ENCODE measurements around the gene RBM33.

RBM33 gene

DNA sequence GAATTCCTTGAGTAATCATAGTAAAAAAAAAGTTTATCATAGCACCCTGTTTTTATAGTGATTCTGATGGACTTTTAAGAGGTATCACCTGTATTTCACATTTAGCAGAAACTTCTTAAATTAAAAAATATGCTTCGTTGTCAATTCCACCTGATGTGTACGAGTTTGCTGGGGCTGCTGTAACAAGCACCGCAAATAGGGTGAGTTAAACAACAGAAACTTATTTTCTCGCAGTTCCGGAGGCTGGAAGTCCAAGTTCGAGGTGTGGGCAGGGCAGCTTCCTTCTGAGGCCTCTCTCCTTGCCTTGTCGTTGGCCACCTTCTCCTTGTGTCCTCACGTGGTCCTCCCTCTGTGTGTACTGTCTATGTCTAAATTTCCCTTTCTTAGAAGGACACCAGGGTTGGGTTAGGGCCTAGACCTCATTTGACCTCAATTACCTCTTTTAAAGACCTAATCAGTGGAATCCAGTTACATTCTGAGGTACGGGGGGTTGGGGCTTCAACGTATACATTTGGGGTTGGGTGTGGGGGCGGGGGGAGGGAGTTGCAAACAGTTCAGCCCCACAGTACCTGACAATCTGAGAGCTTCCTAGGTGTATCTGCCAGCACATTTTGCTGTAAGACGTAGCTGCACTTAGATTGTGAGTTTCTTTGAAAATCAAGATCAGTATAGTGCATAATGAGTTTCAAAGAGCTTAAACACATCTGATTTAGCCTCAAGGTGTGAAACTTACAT, 72.7 kb downstream of the RBM33 start:
- ChIA-PET CTCF (interaction anchor here (1.1 to 2.1 kb wide), 4 partner anchors 9 to 119 kb away, joined by 3 to 14 read pairs (median 4); no protein-coding TSS in a partner anchor), POLR2A (no interaction called here)
- TF ChIP-seq, protein P1, sequence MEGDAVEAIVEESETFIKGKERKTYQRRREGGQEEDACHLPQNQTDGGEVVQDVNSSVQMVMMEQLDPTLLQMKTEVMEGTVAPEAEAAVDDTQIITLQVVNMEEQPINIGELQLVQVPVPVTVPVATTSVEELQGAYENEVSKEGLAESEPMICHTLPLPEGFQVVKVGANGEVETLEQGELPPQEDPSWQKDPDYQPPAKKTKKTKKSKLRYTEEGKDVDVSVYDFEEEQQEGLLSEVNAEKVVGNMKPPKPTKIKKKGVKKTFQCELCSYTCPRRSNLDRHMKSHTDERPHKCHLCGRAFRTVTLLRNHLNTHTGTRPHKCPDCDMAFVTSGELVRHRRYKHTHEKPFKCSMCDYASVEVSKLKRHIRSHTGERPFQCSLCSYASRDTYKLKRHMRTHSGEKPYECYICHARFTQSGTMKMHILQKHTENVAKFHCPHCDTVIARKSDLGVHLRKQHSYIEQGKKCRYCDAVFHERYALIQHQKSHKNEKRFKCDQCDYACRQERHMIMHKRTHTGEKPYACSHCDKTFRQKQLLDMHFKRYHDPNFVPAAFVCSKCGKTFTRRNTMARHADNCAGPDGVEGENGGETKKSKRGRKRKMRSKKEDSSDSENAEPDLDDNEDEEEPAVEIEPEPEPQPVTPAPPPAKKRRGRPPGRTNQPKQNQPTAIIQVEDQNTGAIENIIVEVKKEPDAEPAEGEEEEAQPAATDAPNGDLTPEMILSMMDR (IDR thresholded peaks at IDR 0.05; ENCODE audit: control extremely low read depth, extremely low read depth, low read depth, missing control alignments): no peak
- DNase-seq (ENCODE audit: extremely low spot score): no peak

- TF ChIP-seq, protein P1 (IDR thresholded peaks at IDR 0.05; ENCODE audit: control extremely low read depth, extremely low read depth, low read depth, missing control alignments): no peak
- DNase-seq (ENCODE audit: extremely low spot score): no peak
- CTCF ChIA-PET: interaction anchor here (1.0 to 1.6 kb wide), 4 partner anchors 11 to 122 kb away, joined by 3 to 6 read pairs (median 4); no protein-coding TSS in a partner anchor
- POLR2A ChIA-PET: interaction anchor here (0.5 kb wide), 1 partner anchor 11 kb away, joined by 3 read pairs; no protein-coding TSS in a partner anchor
Measured at GRCh38 chr7:155721056-155721455, 76.6 kb downstream of the RBM33 start.

DNA sequence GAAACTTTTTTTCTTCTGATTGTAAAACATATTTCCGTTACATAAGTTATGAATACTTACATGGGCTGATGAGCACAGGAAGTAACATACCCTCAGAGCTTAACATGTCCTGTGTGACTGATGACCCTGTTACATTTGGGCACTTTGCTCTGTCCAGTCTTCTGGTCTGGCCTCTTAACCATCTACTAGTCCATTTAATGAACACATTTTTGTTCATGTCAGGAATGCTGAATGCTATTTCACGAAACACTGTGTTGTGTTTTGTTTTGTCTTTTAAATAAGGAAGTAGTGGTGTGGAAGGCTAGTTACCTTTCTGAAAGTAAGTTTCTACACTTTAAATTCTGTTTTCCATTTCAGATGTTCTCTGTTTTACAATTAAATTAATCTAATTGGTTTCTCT, 77.7 kb downstream of the RBM33 start:
- DNase-seq (ENCODE audit: extremely low spot score): no peak
- CTCF ChIA-PET: interaction anchor here (1.6 to 2.2 kb wide), 2 partner anchors 39 to 123 kb away, joined by 3 to 12 read pairs; no protein-coding TSS in a partner anchor

GRCh38 chr7:155722936-155723335, 78.5 kb downstream of the RBM33 start:
- CTCF ChIA-PET: interaction anchor here (1.2 to 2.2 kb wide), 8 partner anchors 11 to 124 kb away, joined by 3 to 12 read pairs (median 4); no protein-coding TSS in a partner anchor
- POLR2A ChIA-PET: no interaction called here
- no peak for DNase-seq (ENCODE audit: extremely low spot score)
- TF ChIP-seq, protein P1 (IDR thresholded peaks at IDR 0.05; ENCODE audit: control extremely low read depth, extremely low read depth, low read depth, missing control alignments): no peak

More for the DNA sequence above, 77.7 kb downstream of the RBM33 start:
- TF ChIP-seq, protein P1 (IDR thresholded peaks at IDR 0.05; ENCODE audit: control extremely low read depth, extremely low read depth, low read depth, missing control alignments): no peak
- POLR2A ChIA-PET: no interaction called here

DNA sequence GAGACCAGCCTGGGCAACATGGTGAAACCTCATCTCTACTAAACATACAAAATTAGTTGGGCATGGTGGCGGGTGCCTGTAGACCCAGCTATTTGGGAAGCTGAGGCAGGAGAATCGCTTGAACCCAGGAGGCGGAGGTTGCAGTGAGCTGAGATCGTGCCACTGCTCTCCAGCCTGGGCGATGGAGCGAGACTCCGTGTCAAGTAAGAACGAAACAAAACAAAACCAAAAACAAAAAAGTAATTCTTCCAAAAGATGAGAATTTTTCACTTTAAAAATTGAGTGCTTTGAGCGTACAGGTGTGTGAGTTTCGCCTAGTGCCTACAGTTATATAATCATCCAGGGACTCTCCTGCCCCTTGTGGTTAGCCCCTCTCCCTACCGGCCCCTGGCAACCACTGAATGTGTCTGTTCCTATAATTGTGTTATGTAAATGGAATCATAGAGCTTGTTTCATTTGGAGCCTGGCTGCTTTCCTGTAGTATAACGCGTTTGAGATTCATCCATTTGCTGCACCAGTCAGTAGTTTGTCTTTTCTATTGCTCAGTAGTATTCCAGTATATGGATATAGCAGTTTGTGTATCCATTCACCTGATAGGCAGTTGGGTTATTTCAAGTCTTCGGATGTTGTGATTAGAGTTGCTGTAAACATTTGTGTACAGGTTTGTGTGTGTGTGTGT, 80.0 kb downstream of the RBM33 start:
- no peak for DNase-seq (ENCODE audit: extremely low spot score)
- ChIA-PET CTCF (interaction anchor here (0.9 to 2.2 kb wide), 13 partner anchors 9 to 813 kb away, joined by 3 to 7 read pairs (median 3); partner anchors contain the start of gene RBM33), POLR2A (interaction anchor here (0.6 to 1.0 kb wide), 2 partner anchors 61 to 111 kb away, joined by 3 to 5 read pairs; no protein-coding TSS in a partner anchor)
- TF ChIP-seq, protein P1 (IDR thresholded peaks at IDR 0.05; ENCODE audit: control extremely low read depth, extremely low read depth, low read depth, missing control alignments): no peak

- no peak for DNase-seq (ENCODE audit: extremely low spot score)
- TF ChIP-seq, protein P1 (IDR thresholded peaks at IDR 0.05; ENCODE audit: control extremely low read depth, extremely low read depth, low read depth, missing control alignments): no peak
- POLR2A ChIA-PET: interaction anchor here (0.6 kb wide), 1 partner anchor 111 kb away, joined by 5 read pairs; no protein-coding TSS in a partner anchor
- CTCF ChIA-PET: interaction anchor here (0.9 to 2.2 kb wide), 10 partner anchors 9 to 814 kb away, joined by 3 to 7 read pairs (median 3); partner anchors contain the start of gene RBM33
Measured at GRCh38 chr7:155725006-155725355, 80.5 kb downstream of the RBM33 start.

All from GM10248 (cell line).